HL-60 (cell line): ENCODE data around the gene FIG4.

ENCODE experiments used
- CTCF ChIP-seq: IDR thresholded peaks from one replicate; pipeline ENCODE4 v1.5.1; 2011; ENCODE audit warnings: low read length, control low read depth, inconsistent platforms; ENCODE audit not compliant: insufficient read depth
- POLR2AphosphoS5 ChIP-seq: IDR thresholded peaks from 2 replicates; pipeline ENCODE4 v1.6.1; 2012; ENCODE audit warnings: low read depth
- REST ChIP-seq: IDR thresholded peaks from 2 replicates; pipeline ENCODE4 v1.6.1; 2012; ENCODE audit warnings: low read depth; ENCODE audit not compliant: insufficient replicate concordance

GRCh38 chr6:109874086-109874485 lies 183.0 kb downstream of the FIG4 start:
- no peak for TF ChIP-seq CTCF
- TF ChIP-seq REST, result no peak
- TF ChIP-seq POLR2AphosphoS5, result no peak
